NK-92 treated with Interleukin-12 subunit alpha and Interleukin-12 subunit beta, amount 100 ng/mL, for 24 hours (cell line): ENCODE measurements around the gene RPLP2.

Experiments
- DNase-seq: peaks from one replicate; lab custom pipeline; 2025; lab: John Stamatoyannopoulos, UW

Gene RPLP2

GRCh38 chr11:803770-804598 lies 5.8 kb upstream of the RPLP2 start:
- no peak for DNase-seq

DNA sequence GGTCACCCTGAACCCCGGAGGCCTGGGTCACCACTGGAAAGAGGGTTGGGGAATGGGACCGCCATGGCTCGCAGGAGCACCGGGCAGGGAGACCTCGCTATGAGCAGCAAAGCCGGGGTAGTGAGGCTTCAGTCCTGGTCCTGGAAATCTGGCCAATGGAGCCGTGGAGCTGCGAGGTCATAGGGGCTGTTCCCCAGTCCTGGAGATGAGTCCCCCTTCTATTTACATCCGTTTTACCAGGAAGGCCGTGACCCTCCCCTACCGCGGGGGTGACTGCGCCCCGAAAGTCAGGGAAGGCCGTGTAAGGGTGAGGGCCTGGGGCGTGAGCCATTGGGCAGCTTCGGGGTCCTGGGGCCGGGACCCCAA lies 5.2 kb upstream of the RPLP2 start:
- DNase-seq: no peak

GRCh38 chr11:808427-809286 lies 1.1 kb upstream of the RPLP2 start:
- no peak for DNase-seq

- no peak for DNase-seq
Measured at GRCh38 chr11:810040-810567, 337 bp downstream of the RPLP2 start.

DNA sequence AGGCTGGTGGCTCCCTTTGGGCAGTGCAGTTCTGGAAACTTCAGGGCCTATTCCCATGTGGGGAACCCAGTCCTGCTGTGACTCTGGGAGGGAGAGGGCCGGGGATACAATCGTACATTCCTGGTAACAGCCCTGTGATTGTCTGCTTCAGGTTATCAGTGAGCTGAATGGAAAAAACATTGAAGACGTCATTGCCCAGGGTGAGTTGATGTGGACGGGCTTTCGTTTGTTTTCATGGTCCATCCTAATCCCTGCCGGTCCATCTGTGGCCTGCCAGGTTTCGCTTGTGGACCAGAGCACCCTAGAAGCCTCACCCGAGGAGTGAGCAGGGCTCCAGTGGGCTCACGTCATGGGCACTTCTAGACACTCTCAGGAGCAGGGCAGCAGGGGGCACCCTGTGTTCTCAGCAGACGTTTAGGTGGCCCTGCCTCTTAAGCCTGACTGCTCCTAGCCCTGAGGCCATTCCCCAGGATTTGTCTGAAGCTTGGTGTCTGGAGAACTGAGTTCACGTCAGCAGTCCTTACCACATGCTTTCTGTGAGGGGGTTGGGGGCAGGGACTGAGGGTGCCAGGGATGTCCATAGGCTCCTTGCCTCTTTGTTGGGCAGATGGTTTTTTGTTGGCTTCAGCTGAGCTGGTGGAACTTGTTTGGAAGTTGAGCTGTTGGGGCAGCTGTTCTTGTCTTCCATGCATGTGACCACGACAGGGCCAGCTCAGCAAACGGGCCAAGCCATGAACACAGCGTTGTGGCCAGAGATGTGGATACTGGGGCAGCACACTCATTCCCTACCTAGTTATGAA lies 1.9 kb downstream of the RPLP2 start:
- DNase-seq: no peak

GRCh38 chr11:812390-812789 lies 2.6 kb downstream of the RPLP2 start:
- DNase-seq: no peak

GRCh38 chr11:813072-813455 lies 3.3 kb downstream of the RPLP2 start:
- DNase-seq: no peak

DNA sequence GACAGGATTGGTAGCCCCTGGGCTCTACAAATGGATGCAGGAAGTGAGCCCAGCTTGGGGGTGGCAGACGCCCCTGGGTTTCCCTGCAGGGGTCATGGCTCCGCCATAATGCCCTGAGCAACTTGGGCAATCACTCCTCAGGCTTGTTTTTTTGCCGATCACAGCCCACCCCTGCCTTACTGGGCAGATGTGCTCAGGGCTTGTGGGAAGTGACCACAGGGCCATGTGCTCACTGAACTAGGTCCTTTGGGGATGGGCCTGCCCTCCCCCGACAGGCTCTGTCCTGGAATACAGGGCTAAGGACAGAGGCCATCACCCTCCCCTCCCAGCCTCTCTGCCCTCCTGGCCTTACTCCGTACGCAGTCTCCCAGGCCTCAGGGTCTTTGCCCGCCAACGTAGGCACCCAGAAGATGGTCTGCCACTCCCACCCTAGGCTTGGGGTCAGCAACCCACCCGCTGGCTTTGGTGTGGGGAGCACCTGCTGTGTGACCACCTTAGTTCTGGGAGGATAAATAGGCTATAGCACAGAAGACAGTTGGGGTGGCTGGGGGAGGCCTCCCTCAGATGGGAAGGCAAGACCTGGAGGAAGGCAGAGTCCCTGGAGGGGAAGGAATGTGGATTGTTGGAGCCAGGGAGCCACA lies 3.8 kb downstream of the RPLP2 start:
- DNase-seq: no peak

DNA sequence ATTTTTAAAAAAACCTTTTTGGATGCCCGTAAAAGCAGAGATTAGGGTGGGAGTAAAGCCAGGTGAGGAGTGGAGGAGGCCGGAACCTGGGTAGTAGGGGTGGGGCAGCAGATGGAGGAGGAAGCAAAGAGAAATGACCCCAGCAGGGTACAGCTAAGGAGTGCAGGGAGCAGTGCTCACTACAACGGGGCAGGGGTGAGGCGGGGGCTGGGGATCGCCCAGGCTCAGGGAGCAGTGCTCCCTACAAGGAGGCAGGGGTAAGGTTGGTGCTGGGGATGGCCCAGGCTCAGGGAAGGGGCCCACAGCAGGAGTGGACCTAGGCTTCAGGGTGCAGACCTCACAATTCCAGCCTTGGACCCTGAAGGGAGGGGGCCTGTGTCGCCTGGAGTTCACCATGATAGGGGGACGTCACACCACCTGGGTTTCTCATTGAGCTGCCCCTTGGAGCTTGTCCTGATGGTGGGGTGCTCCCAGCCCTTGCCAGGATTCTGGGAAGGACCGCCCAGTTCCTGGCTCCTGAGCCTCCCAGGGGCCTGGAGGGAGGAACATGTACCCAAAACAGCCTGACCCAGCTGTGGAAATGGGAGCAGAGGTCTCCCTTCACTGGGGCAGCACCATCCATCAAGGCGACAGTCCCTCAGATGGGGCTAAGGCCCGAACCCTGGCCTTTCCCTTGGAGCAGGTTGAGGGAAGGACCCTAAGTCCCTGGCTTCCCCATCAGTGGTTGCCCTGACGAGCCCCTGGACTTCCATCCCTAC lies 6.1 kb downstream of the RPLP2 start:
- no peak for DNase-seq

DNA sequence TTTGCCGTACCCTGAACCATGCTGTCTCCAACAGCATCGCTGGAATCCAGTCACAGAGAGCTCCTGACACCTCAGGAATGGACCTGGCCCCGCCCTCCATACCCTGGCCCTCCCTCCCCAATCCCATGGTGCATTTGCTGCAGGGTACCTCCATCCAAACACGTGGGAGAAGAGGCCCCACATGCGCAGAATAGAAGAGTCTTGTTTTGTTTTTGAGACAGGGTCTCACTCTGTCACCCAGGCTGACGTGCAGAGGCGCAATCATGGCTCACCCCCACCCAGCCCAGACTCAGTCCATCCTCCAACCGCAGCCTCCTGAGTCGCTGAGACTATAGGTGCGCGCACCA lies 6.6 kb downstream of the RPLP2 start:
- DNase-seq: no peak

DNA sequence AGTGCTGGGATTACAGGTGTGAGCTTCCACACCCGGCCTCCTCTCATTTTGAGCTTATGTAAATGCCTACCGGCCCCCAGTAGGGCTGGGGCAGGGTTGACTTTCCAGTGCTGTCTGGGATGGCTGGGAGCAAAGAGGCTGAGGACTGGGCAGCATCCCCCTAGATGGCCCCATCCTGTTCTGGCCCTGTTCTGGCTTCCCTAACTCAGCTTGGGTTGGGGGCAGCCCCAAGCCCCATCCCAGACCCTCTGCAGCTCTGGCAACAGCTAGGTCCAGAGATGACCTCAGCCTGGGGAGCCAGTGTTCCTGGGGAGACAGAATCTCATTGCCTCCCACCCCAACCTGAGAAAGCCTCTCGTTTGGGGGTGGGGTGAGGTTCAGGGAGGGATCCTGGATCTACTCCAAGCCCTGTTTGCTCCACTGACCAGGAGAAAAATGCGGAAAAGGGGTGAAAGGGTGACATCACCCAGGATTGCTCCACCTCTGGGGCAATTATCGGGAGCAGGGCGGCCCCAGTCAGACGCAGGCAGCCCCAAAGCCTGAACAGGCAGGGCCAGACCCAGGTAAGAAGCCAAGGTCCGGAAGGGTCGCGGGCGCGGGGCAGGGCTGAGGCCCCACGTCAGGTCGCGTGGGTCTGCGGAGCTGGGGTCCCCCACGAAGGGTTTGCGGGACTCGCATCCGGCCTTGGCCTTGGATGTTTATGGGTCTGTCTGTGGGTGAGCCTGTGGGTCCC lies 8.8 kb downstream of the RPLP2 start, which contains the start of gene PNPLA2:
PNPLA2 (plus strand) TSS at position 519 of the 733 bp plus-strand sequence. CDS start 805 bp downstream, outside the sequence.
- DNase-seq: no peak

DNA sequence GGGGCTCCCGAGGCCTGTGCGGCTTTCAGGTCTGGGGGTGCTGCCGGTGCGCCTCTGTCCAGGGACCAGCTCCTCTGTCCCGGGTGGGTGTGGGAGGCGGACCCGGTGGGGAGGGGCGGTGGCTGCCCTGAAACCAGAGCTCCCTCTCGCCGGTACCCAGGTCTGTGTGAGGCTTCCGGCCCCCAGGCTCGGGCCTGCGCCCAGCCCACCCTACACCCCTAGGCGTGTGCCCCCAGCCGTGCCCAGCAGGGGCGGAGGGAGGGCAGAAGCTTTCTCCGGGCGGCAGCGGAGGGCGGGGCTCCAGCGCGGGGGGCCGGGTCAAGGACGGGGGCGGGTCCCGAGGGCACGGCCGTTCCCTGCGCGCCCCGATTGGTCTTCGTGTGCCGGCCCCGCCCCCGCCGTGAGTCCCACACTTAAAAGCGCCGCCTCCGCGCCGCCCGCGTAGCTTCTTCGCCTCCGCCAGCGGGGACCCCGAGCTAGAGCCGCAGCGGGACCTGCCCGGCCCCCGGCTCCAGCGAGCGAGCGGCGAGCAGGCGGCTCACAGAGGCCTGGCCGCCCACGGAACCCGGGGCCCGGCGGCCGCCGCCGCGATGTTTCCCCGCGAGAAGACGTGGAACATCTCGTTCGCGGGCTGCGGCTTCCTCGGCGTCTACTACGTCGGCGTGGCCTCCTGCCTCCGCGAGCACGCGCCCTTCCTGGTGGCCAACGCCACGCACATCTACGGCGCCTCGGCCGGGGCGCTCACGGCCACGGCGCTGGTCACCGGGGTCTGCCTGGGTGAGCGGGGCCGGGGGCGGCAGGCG lies 9.6 kb downstream of the RPLP2 start:
- peak; percentile 82 for DNase-seq

DNA sequence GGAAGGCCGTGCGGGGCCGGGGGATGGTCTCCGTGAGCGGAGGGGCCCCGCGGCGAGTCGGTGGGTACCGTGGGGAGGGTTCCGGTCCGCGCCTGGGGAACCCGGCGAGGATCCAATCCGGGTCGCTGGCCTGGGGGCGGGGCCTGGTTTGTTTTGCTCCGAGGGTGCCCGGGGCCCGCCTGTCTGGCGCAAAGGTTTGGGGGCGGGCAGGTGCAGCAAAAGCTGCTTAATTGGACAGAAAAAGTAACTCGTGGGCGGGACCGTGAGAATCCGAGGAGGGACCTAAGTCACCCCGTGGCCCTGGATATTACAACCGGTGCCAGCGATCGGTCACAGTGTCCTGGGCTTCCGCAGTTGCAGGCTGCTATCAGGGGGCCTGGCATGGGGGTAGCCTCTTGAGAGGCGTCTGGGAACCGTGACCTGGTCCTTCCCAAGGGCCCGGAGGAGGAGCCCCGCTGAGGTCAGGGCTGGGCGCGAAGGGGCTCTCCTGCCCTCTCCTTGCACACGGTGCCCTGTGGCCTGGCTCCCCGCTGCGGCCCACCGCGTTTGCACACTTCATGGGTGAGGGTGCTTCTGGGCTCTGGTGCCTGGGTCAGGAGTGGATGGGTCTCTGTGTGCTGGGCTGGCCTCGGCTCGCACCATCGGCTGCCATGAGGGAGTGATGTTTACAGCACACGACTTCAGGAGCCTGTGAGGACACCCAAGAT lies 10.3 kb downstream of the RPLP2 start:
- DNase-seq: peak; percentile 93

DNA sequence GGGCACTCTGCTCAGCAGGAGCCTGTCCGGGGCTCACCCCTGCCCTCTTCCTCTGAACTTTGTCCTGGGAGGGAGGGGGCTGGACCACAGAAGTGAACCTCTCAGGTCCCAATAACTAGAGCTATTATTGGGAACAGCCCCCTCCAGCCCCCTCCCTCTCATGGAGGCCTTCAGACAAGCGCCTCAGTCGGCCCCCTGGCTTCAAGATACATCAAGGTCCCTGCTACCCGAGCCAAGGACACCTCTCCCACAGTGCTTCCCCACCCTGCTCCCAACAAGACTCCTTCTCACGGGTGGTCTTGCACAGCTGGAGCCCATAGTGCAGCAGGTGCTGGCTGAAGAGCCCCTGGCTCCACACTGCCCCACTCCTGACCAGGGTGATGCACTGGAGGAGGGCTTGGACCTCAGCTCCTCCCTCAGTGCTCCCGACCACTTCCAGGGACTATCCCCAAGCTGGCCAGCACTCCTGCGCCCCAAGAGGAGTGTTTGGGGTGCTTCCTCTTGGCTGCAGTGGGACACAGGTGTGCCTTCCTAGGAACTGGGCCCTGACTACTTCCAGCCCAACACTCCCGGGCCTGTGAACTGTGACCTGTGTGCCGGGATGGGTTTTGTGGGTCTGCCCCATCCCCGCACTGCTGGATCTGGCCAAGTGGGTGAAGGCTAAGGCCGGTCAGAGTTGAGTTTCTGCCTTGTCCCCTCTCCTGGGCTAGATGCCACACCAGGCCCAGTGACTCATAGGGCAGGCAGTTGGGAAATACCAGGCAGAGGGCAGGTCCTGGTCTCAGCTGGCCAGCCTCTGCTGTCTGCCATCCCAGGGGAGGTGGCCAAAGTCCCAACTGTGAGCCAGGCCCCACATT lies 11.1 kb downstream of the RPLP2 start:
- DNase-seq: no peak

- DNase-seq: no peak
Measured at GRCh38 chr11:821512-822371, 12.0 kb downstream of the RPLP2 start.

- DNase-seq: no peak
Measured at GRCh38 chr11:823441-824291, 13.9 kb downstream of the RPLP2 start.
